Left ventricle myocardium inferior (tissue), 1 donor: Measurements from ENCODE around the gene HCN2. TPM values are rescaled to one million over a fixed set of nuclear protein-coding genes. Genes with fewer than 3 reads are reported as not detected.

Experiments
- DNase-seq: peaks from one replicate; pipeline ENCODE4 v3.0.0-alpha.2; 2020
- H3K27ac ChIP-seq: fragments of 200-600 bp; replicated peaks from 2 replicates; pipeline ENCODE4 v1.8.0; 2021
- H3K27me3 ChIP-seq: fragments of 200-600 bp; 2 replicates; pipeline ENCODE4 v1.8.0; 2021; ENCODE audit warnings: low read depth
- H3K36me3 ChIP-seq: fragments of 200-600 bp; 2 replicates; pipeline ENCODE4 v1.8.0; 2021
- H3K4me1 ChIP-seq: fragments of 200-600 bp; 2 replicates; pipeline ENCODE4 v1.8.0; 2021
- H3K4me3 ChIP-seq: fragments of 200-600 bp; 2 replicates; pipeline ENCODE4 v1.8.0; 2021; ENCODE audit warnings: mild to moderate bottlenecking, moderate library complexity
- H3K9me3 ChIP-seq: fragments of 200-600 bp; replicated peaks from 2 replicates; pipeline ENCODE4 v1.8.0; 2021
- CTCF ChIP-seq: fragments of 200-600 bp; IDR thresholded peaks from 2 replicates; pipeline ENCODE4 v1.8.0; 2021; ENCODE audit warnings: antibody characterized with exemption, mild to moderate bottlenecking, borderline replicate concordance
- intact Hi-C: fragments of 100-400 bp; cut with micrococcal nuclease; formaldehyde crosslinking; loops from one replicate; pipeline ENCODE4 v1.11.0; 2022
- total RNA-seq: library from RNA; stranded (reverse); fragmentation: NEBNext Ultra II Directional; extraction: Animal tissue kit (Norgen Biotek cat#: 25700); gene quantifications from one replicate; pipeline ENCODE4 v1.2.1, GENCODE V29; 2021
- donor health status: DM: no; HTN: yes; CAD: no; lungs with severe emphysema.

The HCN2 gene
- total RNA-seq, 1 donor from 2014 or later = 21.9 TPM

- Histone ChIP-seq H3K27ac (peak within 1 kb of the TSS; percentile 36), H3K36me3 (no peaks in the 10 kb centered on the region), H3K27me3 (no peaks in the 10 kb centered on the region), H3K9me3 (no peaks in the 10 kb centered on the region), H3K4me1 (peaks cover 17% of the 10 kb centered on the region), H3K4me3 (peak within 1 kb of the TSS; percentile 64)
- DNase-seq = peak; percentile 95
- no peak for TF ChIP-seq CTCF
- intact Hi-C loops = no loop called here
These were observed 49.8 kb downstream of the HCN2 start, which contains the start of gene FGF22 for GRCh38 chr19:639253-640160. Gene FGF22, plus strand, starts transcription at chr19:639879. Its CDS starts 47 bp downstream, at chr19:639926.

GRCh38 chr19:640161-640558 lies 50.5 kb downstream of the HCN2 start:
- no peaks in the 10 kb centered on the region for H3K9me3 ChIP-seq
- no peak for DNase-seq
- TF ChIP-seq CTCF = no peak
- H3K4me3 ChIP-seq = peak overlapping the region; percentile 64
- H3K4me1 ChIP-seq = peaks cover 15% of the 10 kb centered on the region
- peak overlapping the region; percentile 36 for H3K27ac ChIP-seq
- intact Hi-C loops = no loop called here
- H3K27me3 ChIP-seq = no peaks in the 10 kb centered on the region
- H3K36me3 ChIP-seq = no peaks in the 10 kb centered on the region

- Histone ChIP-seq H3K27me3 (no peaks in the 10 kb centered on the region), H3K9me3 (no peaks in the 10 kb centered on the region), H3K4me3 (no peak overlapping the region), H3K27ac (no peak overlapping the region), H3K4me1 (peaks cover 15% of the 10 kb centered on the region), H3K36me3 (peaks cover 3% of the 10 kb centered on the region)
- intact Hi-C loops = no loop called here
- DNase-seq = no peak
- TF ChIP-seq CTCF = no peak
These were observed 51.0 kb downstream of the HCN2 start for GRCh38 chr19:640606-641189.

GRCh38 chr19:641702-642101 lies 52.0 kb downstream of the HCN2 start:
- DNase-seq = no peak
- intact Hi-C loops = no loop called here
- Histone ChIP-seq H3K4me3 (no peak overlapping the region), H3K27me3 (no peaks in the 10 kb centered on the region), H3K27ac (no peak overlapping the region), H3K36me3 (peaks cover 12% of the 10 kb centered on the region), H3K4me1 (peaks cover 15% of the 10 kb centered on the region), H3K9me3 (no peaks in the 10 kb centered on the region)
- no peak for TF ChIP-seq CTCF

- DNase-seq = no peak
- peaks cover 26% of the 10 kb centered on the region for H3K36me3 ChIP-seq
- no peak overlapping the region for H3K4me3 ChIP-seq
- H3K27ac ChIP-seq = no peak overlapping the region
- H3K27me3 ChIP-seq = no peaks in the 10 kb centered on the region
- intact Hi-C loops = no loop called here
- H3K9me3 ChIP-seq = no peaks in the 10 kb centered on the region
- H3K4me1 ChIP-seq = peaks cover 15% of the 10 kb centered on the region
- TF ChIP-seq CTCF = no peak
These were observed 53.4 kb downstream of the HCN2 start for GRCh38 chr19:642767-643727.
